Lower leg skin (tissue), 3 donors: ENCODE measurements around the gene OR6C2.

Experiments used
- CTCF ChIP-seq, 3 donors: fragments of 450-650 bp; IDR thresholded peaks; one replicate each; pipeline ENCODE4 v1.5.1; 2016; ENCODE audit warnings: antibody characterized with exemption in 3 of 3, mild to moderate bottlenecking in 3 of 3, moderate library complexity in 2 of 3
- POLR2A ChIP-seq, 2 donors: fragments of 450-650 bp; IDR thresholded peaks; one replicate each; pipeline ENCODE4 v1.6.1; 2016 to 2017; ENCODE audit warnings: antibody characterized with exemption in 2 of 2, mild to moderate bottlenecking in 1 of 2, moderate library complexity in 1 of 2

DNA sequence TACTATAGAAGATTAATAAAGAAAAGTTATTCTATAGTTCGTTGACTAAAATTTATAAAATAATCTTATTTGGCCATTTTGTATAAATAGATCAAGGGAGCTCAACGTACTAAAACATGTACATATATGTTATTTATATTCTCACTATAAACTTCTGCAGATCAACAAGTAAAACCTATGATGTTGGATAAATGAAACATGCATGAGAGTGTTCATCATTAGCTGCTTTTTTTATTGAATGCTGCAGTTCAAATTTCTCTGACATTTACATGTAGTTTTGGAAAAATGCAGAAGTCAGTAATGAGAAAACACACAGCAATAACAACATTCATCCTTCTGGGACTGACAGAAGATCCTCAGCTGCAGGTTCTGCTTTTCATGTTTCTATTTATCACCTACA, 48.2 kb downstream of the OR6C2 start, which contains the start of gene OR6C68:
- no peak for TF ChIP-seq CTCF (IDR thresholded peaks at IDR 0.05)
- TF ChIP-seq POLR2A (IDR thresholded peaks at IDR 0.05) = no peak
